EL (cell line): ENCODE data around the gene TUBG2.
"Not testable (repeated sequence)": the region's sequence is repeated elsewhere in the genome, so short reads cannot be mapped to it uniquely, and the experiment has no call there.

ENCODE experiments used
- DNase-seq: peaks from one replicate; pipeline ENCODE4 v3.0.0-alpha.2; 2016

Gene TUBG2

DNA sequence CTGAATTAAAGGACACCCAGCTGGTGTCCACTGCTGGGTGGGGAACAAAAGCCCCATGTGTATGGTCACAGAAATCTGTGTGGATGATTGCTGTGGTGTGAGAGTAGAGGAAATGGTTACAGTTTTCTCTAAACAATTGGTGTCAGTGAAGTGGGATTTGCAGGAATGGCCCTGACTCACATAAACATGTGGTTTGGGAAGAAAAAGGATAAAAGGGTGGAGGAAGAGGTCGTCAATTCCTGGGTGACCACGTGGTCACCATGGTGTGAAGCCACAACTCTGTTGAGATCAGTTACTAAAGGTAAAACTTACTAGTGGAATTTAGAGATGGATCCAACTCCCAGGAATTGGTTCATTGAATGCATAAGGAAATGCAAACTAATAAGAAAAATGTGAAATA is 3.6 kb upstream of the TUBG2 start:
- DNase-seq = peak; percentile 64

DNA sequence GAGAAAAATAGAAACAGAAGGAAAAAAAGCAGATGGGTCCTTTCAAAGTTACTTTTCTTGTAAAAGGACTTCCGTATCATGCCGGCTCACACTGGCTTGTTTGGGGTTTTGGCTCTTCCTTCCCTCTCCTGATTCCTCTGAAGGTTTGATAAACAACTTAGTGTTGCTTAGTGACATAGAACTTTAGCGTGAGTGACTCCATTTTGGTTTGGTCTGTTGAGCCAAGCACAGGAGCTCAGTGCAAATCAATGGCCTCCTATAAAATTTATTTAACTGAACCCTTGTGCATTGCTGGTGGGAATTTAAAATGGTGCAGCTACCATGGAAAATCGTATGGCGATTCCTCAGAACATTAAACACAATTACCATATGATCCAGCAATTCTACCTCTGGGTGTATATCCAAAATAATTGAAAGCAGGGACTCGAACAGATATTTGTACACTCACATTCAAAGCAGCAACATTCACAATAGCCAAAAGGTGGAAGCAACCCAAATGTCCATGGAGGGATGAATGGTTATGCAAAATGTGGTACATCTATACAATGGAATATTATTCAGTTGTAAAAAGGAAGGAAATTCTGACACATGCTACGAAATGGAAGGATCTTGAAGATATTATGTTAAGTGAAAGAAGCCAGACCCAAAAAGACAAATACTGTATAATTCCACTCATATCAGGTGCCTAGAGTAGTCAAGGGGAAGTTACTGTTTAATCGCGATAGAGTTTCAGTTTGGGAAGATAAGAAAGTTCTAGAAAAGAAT is 1.1 kb upstream of the TUBG2 start:
- DNase-seq = no peak

DNA sequence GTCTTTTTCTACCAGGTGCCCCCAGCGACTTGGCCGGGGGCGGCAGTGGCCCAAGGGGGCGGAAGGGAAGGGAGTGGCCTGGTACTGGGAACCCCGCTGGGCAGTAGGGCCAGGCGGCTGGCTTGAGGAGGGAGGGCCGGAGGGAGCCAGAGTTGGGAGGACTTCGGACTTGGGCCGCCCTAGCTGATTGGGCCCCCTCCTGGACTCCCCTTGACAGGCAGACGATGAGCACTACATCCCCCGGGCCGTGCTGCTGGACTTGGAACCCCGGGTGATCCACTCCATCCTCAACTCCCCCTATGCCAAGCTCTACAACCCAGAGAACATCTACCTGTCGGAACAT is 819 bp downstream of the TUBG2 start:
- DNase-seq = not testable (repeated sequence)

DNA sequence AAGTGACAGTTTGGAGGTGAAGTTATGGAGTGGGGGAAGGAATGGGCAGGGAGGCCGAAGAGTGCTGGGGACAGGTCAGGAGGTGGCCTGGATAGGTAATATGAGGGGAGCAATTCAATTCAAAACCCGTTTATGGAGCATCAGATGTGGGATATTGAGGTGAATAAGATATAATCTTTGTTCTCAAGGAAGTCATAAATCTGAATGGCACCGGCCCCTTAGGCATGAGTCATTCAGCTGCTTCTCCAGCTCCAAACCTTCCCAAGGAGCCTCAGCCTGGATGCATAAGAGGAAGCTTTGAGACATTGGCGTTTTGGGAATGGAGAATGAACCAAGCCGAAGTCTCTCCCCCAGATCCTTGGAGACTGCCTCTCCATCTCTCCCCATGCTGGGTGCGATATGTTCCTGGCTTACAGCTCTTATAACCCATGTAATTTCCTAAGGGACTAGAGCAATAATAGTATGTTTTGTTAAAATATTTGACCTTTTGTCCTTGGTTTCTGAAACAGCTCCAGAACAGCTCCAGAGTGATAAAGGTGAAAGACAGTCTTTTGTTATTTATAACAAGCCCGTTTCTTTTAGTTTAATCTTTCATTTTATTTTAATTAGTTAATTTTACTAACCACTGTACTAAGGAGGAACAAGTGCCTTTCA is 1.7 kb downstream of the TUBG2 start:
- DNase-seq = peak; percentile 88

DNA sequence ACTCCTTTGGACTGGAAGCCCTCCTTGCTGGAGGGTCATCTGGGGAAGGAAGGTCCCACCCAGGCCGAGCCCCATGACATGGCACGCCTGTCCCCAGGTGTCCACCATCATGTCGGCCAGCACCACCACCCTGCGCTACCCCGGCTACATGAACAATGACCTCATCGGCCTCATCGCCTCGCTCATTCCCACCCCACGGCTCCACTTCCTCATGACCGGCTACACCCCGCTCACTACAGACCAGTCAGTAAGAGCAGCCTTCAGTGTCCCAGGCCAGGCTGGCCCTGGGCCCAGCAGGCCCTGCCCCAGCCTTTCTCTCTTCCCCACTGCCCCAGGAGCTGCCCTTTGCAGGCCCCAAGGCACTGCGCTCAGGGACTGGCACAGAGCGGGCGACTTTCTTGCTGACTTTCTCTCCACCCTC is 6.5 kb downstream of the TUBG2 start:
- DNase-seq = no peak

DNA sequence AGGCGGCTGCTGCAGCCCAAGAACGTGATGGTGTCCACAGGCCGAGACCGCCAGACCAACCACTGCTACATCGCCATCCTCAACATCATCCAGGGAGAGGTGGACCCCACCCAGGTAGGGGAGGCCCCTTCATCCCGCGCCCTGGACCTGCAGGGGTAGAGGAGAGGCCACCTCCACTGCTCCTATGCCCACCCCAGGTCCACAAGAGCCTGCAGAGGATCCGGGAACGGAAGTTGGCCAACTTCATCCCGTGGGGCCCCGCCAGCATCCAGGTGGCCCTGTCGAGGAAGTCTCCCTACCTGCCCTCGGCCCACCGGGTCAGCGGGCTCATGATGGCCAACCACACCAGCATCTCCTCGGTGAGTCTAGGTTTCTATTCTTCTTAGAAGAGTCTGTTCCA is 7.0 kb downstream of the TUBG2 start:
- DNase-seq = not testable (repeated sequence)

DNA sequence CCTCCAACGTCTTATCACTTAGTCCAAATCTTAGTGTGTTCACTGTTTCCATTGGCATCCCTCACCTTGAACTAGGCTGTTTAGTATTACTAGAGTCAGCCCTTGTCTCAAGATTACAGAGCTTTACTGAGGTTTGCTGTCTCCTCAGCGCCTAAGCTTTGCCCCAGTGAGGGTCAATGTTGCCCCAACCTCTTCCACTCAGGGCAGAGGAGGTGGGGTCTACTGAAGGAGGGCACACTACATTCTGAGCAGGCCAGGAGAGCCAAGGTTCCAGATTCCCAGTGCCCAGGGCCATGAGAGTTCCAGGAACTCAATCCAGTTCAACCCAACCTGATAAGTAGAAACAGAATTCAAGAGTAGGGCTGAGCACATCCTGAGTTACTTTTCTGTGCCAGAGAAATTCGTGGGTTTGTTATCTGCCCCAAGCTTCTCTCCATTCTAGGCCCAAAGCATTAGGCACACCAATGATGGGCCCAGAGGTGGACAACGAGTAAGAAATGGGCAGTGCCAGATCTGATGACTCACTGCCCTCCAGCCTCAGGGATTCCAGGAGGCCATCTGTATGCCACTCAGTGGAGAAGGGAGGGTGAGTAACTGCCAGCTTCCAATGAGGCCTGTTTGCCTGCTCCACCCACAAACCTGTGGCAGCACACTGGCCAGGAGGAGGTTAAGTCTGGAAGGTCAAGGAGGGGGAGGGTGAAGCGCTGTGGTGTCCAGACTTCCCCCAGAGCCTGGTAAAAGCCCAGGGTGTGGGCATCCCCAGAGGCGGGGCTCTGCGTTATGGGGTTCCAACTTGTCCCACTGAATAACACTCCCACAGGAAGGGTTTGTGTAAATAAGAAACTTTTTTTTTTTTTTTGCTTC is 8.2 kb downstream of the TUBG2 start:
- DNase-seq = peak; percentile 96

DNA sequence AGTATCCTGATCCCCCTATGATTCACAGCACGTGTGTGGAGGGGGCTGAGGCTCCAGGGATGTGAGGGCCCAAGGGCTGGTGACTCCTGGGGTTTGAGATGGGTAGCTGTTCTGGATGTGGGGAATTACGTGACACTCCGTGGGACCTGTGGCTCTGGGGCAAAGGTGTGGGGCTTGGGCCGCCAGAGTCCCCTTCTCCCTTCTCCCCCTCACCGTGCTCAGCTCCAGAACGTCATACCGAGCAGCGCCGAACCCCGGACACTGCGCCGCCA is 10.6 kb downstream of the TUBG2 start:
- no peak for DNase-seq

DNA sequence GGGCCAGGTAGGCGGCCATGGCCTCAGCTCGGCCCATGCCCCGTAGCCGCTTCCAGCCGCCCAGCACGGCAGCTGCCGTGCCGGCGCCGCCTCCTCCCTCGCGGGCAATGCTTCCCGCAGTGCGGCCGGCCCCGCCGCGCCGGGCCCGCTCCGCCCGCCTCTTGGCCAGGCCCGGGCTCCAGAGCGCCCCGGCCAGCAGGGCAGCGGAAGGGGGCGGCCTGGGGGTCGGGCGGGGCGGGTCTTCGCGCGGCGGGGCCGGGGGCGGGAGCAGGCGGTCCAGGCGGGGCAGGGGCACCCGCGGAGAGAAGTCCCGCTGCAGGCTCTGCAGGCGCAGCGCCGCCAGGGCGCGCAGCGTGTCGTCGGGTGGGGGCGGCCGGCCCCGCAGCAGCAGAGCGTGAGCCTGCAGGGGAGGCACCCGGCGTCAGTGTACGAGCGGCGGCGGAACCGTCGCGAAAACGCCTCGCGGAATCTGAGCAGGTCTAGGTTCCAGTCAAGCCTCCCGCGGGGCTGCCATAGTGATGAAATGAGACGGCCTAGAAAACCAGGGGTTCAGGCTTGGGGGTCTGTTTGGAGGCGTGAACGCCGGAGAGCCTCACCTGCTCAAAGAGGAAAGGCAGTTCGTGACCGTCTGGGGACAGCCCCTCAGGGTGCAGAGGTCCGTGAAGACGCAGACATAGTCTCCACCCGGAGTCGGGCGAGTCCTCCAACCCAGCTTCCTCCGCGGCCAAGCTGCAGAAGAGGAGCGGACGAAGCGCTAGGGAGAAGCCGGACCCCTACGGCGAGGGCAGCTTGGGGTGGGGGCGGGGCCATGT is 11.1 kb downstream of the TUBG2 start:
- DNase-seq = no peak

DNA sequence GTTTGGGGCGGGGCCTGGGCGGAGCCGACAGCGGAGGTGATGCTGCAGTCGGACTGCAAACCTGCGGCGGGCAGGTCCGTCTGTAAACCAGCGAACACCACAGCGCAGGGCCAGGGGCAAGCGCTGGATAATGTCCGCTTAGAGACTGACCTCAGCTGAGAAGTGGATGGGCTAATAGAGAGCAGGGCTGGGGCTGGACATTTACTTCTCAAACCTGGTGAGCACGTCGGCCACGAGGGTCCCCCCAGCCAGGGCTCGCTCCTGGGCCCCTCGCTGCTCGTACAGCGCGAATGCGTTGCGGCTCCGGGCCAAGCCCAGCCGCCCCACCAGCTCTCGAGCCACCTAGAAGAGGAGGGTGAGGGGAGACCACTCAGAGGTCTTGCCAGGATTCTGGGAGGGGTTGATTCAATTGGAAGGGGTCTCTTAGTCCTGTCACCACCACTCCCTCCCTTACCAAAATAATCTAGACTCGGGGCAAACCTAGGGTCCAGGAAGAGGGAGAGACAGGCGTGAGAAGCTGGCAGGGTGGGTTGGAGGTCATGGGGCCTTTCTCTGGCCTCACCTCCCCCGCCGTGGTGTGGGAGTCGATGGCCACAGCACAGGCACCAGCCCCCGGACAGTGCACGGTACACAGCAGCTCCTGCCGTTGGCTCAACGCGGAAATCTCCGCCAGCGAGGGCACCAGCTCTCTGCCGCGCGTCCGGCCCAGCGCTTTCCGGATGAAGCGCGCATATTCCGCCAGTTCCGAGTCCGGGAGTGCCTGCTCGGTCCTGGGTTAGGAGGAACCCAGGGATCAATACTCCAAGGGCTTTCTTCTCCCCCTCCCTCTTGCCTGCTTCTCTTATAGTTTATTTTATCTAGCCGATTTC is 11.9 kb downstream of the TUBG2 start:
- DNase-seq = no peak

DNA sequence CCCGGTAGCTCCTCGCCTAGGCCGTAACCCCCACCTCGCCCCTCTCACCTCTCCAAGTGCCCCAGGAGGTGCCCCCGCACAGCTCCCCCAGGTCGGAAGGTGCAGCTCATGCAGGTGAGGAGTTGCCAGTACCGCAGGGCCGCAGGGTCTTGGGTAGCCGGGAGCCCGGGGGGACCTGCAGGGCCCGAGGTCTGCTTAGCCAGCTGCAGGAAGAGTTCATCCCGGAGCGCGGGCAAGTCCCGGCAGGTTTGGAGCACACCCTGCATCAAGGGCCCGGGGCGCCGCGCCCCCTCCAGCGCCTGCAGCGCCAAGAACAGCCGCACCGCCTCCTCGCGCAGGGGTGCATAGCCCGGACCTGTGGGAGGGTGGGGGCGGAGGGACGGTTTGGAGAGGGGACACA is 13.0 kb downstream of the TUBG2 start:
- no peak for DNase-seq

DNA sequence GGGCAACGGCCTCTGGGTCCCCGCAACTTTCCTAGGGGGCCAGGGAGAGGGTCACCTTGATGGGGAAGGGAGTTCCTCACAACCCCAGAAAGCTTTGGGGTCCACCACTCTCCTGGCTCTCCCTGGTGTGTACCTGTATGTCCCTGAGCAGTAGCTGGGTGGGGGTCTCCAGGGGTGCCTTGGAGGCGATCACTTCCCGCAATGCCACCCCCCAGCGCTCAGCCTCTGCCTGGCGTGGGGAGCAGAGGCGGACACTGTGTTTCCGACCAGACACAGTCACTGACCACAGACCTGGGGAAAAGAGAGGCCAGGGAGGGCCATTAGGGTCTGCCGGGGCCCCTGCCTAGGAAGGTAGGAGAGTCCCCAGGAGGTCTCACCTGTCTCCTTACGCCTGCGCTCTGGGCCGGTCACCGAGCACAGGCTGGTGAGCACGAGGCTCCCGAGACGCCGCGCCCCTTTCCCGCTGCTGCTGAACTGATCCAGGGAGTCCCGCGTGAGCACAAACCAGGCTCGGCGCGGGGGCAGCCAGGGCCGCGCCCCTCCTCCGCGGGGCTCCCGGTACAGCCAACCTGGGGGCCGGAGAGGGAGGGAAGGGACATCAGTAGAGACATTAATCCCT is 14.3 kb downstream of the TUBG2 start:
- DNase-seq = no peak

DNA sequence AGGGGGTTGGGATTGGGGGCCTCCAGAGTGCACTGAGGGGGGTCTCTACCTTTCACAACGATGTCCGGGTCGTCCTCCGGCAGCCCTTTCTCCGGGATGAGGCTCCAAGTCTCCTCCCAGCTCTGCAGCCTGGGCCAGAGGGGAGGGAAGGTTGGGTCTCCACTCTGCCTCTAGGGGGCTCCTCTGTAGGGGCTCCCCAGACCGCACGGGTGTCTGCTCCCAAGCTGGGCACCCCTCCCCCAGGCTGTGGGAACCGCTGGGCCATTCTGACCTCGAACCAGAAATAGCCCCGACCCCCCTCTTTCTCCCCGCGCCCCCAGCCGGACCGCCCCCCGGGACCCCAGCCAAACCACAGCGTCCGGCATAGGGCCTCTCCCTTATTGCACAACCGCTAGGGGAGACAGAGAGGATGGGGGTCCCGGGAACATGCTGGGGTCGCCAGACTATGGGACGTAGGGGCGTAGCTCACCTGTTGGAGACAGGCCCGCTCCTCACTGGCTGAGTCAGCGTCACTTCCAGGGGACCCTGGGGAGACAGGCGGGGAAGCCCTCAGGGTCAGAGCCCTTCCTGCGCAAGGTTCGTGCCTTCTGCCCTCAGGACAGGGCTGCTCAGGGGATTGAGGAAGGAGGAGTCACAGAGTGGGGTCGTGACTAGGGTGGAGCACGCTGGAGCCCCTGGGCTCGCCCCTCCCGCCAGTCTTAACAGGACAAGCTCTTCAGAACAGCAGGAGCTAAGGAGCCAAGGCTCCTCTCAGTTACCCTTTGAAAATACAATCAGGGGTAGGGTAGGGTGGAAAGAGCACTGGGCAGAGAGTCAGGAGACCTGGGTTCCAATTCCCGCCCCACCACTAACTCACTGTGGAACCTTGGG is 15.0 kb downstream of the TUBG2 start:
- peak; percentile 73 for DNase-seq

DNA sequence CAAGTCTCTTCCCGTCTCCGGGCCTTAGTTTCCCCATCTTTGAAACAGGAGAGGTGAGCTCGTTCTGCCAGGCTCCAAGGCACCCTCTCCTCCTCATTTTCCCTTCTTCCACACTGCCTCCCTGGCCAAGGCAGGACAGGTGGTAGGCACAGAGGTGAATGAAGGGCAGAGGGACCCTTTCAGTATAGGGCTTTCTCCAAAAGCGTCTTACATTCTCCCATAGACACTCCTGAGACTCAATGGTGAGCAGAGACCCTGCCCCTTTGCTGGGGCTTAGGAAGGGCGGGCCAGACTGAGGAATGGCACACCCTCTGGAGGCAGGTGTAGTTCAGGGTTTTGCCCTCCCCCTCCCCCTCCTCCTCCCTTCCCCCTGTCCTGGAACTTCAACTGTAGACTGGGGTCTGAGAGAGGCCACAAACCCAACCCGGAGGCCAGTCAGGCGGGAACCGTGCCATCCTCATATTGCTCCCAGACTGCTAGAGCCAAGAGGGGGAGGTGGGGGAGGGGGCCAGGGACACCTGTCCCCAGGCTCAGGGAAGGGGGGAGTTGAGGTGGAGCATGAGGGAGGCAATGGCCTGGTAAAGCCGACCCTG is 15.8 kb downstream of the TUBG2 start:
- no peak for DNase-seq

DNA sequence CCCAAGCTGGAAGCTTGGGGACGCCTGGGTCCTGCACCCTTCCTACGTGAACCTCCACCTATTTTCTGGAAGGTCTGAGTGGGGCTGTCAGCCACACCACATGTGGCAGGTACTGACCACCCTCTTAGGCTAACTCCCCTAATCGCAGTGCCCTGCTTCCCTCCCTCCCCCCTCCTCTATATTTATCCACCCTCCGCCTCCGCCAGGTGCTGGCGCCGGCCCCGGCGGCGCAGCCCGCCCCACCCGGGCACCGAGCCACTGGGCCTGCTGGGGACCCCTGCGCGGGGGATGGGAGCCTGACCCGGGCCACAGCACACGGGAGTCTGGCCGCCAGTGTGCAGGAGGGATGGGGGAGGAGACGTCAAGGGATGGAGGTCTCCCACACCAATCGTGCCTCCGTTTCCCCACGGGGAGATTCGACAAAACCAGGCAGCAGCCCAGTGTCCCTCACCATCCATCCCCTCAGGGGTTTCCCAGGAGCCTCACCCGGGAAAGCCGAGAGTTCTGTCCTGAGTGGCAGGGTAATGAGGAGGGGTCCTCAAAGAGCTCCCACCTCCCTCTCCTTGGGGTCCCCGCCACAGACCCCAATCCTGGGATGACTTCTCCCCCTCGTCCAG is 16.4 kb downstream of the TUBG2 start:
- DNase-seq = peak; percentile 9

DNA sequence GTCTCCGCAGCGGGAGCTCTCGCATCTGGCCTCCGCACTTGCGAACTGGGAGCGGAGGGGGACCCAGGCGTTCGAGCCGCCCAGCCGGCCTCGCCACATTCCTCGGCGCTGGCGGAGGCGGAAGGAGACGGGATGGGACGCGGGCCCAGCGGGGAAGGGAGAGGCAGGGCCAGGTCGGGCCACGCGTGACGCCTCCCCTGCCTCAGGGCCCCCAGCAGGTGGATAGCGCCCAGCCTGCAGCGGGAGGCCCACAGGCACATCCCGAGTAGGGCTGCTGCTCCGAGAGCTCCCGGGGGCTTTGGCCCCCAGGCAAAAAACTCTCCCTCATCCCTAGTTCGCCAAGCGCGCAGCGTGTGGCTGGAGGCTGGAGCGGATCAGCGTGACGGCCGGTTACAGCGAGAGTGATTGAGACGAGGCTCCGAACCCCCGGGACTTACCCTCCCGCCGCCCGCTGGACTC is 16.9 kb downstream of the TUBG2 start:
- DNase-seq = peak; percentile 55

DNA sequence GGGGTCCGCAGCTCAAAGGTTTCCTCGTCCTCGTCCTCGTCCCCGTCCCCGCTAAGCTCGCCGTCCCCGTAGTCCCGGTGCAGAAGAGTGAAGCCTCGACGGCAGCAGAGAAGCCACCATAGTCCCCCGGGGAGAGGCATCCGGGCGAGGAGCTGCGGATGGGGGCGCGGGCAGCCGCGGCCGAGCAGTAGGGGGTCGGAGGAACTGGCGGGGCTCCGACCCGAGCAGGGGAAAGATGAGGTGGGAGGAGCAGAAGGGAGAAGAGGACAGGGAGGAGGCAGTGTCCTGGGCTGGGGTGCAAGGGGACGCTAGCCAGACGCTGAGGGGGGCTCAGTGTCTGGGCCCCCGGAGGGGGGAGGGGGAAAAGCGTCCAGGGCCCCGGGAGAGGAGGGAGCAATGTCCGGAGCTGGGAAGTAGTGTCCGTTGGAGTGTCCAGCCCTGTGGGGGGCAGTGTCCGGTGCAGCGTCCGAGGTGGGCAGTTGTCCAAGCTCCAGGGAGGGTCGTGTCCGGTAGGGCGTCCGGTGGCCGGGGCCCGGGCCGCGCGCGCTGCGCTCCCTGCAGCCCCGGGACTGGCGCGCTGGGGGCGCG is 17.4 kb downstream of the TUBG2 start, which contains the start of gene PLEKHH3:
TSS of gene PLEKHH3 (minus strand) at position 571 of the 588 bp plus-strand sequence. CDS start at position 140, 431 bp downstream.
- no peak for DNase-seq

DNA sequence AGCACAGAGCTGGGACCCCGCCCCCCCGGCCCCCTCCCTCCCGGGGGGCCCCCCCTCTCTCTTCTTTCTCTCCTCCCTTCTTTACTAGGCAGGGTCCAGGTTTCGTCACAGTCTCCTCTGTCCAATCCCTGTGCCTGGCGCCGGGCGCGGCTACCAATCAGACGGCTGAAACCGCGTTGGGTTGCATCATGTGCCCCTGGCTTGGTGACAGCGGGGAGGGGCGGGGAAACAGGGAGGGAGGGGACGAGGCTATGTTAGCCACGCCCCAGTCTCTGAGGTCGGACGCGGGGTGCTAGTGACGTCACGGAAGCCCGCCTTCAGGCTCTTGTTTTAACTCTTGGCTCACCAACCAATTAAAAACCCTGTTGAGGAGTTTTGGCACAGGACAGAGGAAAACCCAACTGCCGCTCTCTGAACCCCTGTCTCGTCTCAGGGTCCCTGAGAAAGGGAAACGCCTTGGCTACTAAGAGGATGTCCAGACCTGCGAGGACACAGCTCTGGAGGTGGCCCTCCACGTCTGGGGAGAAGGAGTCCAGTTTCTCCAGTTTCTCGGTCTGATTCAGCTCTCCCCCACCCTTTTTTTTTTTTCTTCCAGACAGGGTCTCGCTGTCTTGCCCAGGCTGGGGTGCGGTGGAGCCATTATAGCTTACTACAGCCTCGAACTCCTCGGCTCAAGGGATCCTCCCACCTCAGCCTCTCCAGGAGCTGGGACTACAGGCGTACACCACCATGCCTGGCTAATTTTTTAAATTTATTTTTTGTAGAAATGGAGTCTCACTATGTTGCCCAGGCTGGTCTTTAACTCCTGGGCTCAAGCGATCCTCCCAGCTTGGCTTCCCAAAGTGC is 18.2 kb downstream of the TUBG2 start:
- peak; percentile 100 for DNase-seq
